Gastroesophageal sphincter (tissue), 3 donors: ENCODE results near the gene IL20RB.

Source experiments
- EP300 ChIP-seq: sonication (generic); formaldehyde crosslinking; IDR thresholded peaks from one replicate; pipeline ENCODE4 v1.6.1; 2017; ENCODE audit warnings: antibody characterized with exemption, mild to moderate bottlenecking
- POLR2A ChIP-seq, 2 donors: fragments of 450-650 bp; IDR thresholded peaks; one replicate each; pipeline ENCODE4 v1.6.1; 2017; ENCODE audit warnings: antibody characterized with exemption in 2 of 2, mild to moderate bottlenecking in 2 of 2, moderate library complexity in 1 of 2
- POLR2AphosphoS5 ChIP-seq: sonication (generic); formaldehyde crosslinking; IDR thresholded peaks from one replicate; pipeline ENCODE4 v1.6.1; 2017; ENCODE audit warnings: antibody characterized with exemption
- TF ChIP-seq, protein P1 (sequence below), 4 experiments: fragments of 200-600 bp in 2 of 4; fragments of 450-650 bp in 2 of 4; sonication (generic) in 1 of 4; IDR thresholded peaks; one replicate each; pipeline ENCODE4 v1.5.1; 2017 to 2019; ENCODE audit warnings: antibody characterized with exemption in 4 of 4, mild to moderate bottlenecking in 2 of 4, moderate library complexity in 2 of 4

DNA sequence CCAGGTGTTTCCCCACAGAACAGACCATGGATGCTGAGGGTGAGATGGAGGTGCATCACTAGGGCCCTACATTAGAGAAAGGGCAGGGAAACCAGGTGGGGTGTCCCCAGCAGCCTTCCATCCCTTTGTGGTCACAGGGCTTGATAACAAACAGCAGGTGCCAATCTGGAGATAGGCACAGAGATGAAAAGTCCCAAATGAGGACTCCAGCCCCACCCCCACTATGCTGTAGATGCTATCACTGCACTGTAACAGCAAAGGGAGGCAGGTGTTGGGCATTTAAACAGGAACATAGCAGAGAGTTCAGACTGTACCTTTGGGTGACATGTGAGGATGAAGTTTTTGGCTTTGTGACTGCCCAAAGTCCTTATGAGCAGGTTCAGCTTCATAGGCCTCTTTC, 21.4 kb downstream of the IL20RB start:
- no peak for TF ChIP-seq POLR2A (IDR thresholded peaks at IDR 0.05)
- TF ChIP-seq, protein P1, sequence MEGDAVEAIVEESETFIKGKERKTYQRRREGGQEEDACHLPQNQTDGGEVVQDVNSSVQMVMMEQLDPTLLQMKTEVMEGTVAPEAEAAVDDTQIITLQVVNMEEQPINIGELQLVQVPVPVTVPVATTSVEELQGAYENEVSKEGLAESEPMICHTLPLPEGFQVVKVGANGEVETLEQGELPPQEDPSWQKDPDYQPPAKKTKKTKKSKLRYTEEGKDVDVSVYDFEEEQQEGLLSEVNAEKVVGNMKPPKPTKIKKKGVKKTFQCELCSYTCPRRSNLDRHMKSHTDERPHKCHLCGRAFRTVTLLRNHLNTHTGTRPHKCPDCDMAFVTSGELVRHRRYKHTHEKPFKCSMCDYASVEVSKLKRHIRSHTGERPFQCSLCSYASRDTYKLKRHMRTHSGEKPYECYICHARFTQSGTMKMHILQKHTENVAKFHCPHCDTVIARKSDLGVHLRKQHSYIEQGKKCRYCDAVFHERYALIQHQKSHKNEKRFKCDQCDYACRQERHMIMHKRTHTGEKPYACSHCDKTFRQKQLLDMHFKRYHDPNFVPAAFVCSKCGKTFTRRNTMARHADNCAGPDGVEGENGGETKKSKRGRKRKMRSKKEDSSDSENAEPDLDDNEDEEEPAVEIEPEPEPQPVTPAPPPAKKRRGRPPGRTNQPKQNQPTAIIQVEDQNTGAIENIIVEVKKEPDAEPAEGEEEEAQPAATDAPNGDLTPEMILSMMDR (IDR thresholded peaks at IDR 0.05): no peak
- no peak for TF ChIP-seq EP300
- no peak for TF ChIP-seq POLR2AphosphoS5
